HepG2 (cell line): ENCODE data around the gene BLID. TPM values are rescaled to one million over a fixed set of nuclear protein-coding genes. Genes with fewer than 3 reads are reported as not detected.

Experiments
- ATAC-seq: fragments of 200-7000 bp; cut with Tn5 transposase; 3 replicates; pipeline ENCODE4 v1.9.1; 2020; ENCODE audit warnings: mild to moderate bottlenecking, moderate library complexity
- BruUV-seq: library from RNA; stranded (reverse); fragments of 400-500 nt; replicated peaks from 2 replicates; lab custom pipeline; 2021; lab: Mats Ljungman, UMichigan
- CTCF ChIA-PET: fragments of 300-600 bp; formaldehyde crosslinking; extraction: SDS; loops from one replicate; lab custom pipeline; 2021; ENCODE audit warnings: low total read pairs, inconsistent platforms, low intra/inter-chr PET ratio; lab: Yijun Ruan, JAX
- POLR2A ChIA-PET: fragments of 350-600 bp; sonication (Branson Sonifier 250); formaldehyde crosslinking; loops from one replicate; lab custom pipeline; 2020; ENCODE audit warnings: antibody characterized with exemption, inconsistent platforms; lab: Yijun Ruan, JAX
- DNase-seq: peaks from one replicate; pipeline ENCODE4 v3.0.0-alpha.2; 2015; ENCODE audit warnings: low spot score
- FAIRE-seq: peaks from 3 replicates; lab custom pipeline; 2011; peaks lifted over from hg19 to GRCh38; lab: Jason Lieb, UNC
- H2AFZ ChIP-seq: one replicate; pipeline ENCODE4 v1.6.1; 2011; ENCODE audit warnings: low read length, inconsistent platforms
- H3K27ac ChIP-seq: fragments of 300-600 bp; 3 replicates; pipeline ENCODE4 v1.8.0; 2011; ENCODE audit warnings: mixed run types, mild to moderate bottlenecking, mixed read lengths, low read length, inconsistent platforms; ENCODE audit not compliant: insufficient read depth; ENCODE audit errors: extremely low read length
- H3K27me3 ChIP-seq, 2 experiments: fragments of 200-600 bp in 1 of 2; 2 replicates in 1 of 2; 3 replicates in 1 of 2; pipeline versions ENCODE4 v1.6.0 to v1.8.0; 2011; ENCODE audit warnings: low read length in 2 of 2, mild to moderate bottlenecking in 2 of 2, moderate library complexity in 2 of 2, inconsistent platforms in 1 of 2; ENCODE audit not compliant: insufficient read depth in 2 of 2, control insufficient read depth in 1 of 2
- H3K36me3 ChIP-seq, 2 experiments: fragments of 200-600 bp in 1 of 2; replicated peaks in 1 of 2; 2 replicates in 1 of 2; 3 replicates in 1 of 2; pipeline versions ENCODE4 v1.5.1 to v1.8.0; 2011; ENCODE audit warnings: low read length in 2 of 2, inconsistent platforms in 1 of 2; ENCODE audit not compliant: insufficient read depth in 2 of 2, control insufficient read depth in 1 of 2
- H3K4me1 ChIP-seq: 2 replicates; pipeline ENCODE4 v1.5.1; 2012; ENCODE audit warnings: low read length, inconsistent platforms; ENCODE audit not compliant: insufficient read depth
- H3K4me2 ChIP-seq: 2 replicates; pipeline ENCODE4 v1.6.0; 2011; ENCODE audit warnings: low read depth, low read length, inconsistent platforms
- H3K4me3 ChIP-seq, 3 experiments: fragments of 200-600 bp in 1 of 3; sonication (generic), shearing (Covaris generic) in 1 of 3; replicated peaks in 1 of 3; 2 replicates each; pipeline ENCODE4 v1.5.1; 2011 to 2016; ENCODE audit warnings: low read length in 3 of 3, inconsistent platforms in 2 of 3, low read depth in 2 of 3, mild to moderate bottlenecking in 2 of 3, control low read depth in 1 of 3, mixed read lengths in 1 of 3; ENCODE audit not compliant: insufficient read depth in 1 of 3
- H3K79me2 ChIP-seq: one replicate; pipeline ENCODE4 v1.6.1; 2011; ENCODE audit warnings: low read length, inconsistent platforms; ENCODE audit not compliant: insufficient read depth
- H3K9ac ChIP-seq: 2 replicates; pipeline ENCODE4 v1.6.0; 2011; ENCODE audit warnings: mild to moderate bottlenecking, low read depth, low read length, inconsistent platforms; ENCODE audit not compliant: insufficient read depth
- H3K9me3 ChIP-seq: 2 replicates; pipeline ENCODE4 v1.5.1; 2012; ENCODE audit warnings: mild to moderate bottlenecking, low read length
- H4K20me1 ChIP-seq: 2 replicates; pipeline ENCODE4 v1.6.0; 2011; ENCODE audit warnings: inconsistent platforms, mild to moderate bottlenecking, low read length, moderate library complexity; ENCODE audit not compliant: insufficient read depth
- ASH2L ChIP-seq: fragments of 300-600, 200-600 bp; sonication (generic); IDR thresholded peaks from 2 replicates; pipeline ENCODE4 v1.7.0; 2017; ENCODE audit warnings: low read depth, mild to moderate bottlenecking, moderate library complexity, mixed read lengths, low read length; ENCODE audit not compliant: insufficient read length
- DMAP1 ChIP-seq: IDR thresholded peaks from 2 replicates; pipeline ENCODE4 v1.6.1; 2016
- DRAP1 ChIP-seq: IDR thresholded peaks from 2 replicates; pipeline ENCODE4 v1.6.1; 2016; ENCODE audit warnings: missing genetic modification reagents, missing compliant biosample characterization
- HHEX ChIP-seq: IDR thresholded peaks from 2 replicates; pipeline ENCODE4 v1.6.1; 2016; ENCODE audit warnings: control low read depth
- JARID2 ChIP-seq: sonication (generic); formaldehyde crosslinking; IDR thresholded peaks from 2 replicates; pipeline ENCODE4 v1.8.1; 2023; ENCODE audit warnings: missing genetic modification reagents, inconsistent platforms; ENCODE audit not compliant: insufficient replicate concordance
- JUN ChIP-seq: sonication (generic); formaldehyde crosslinking; IDR thresholded peaks from 2 replicates; pipeline ENCODE4 v1.4.0; 2020; ENCODE audit warnings: mild to moderate bottlenecking, missing genetic modification reagents
- KDM1A ChIP-seq: IDR thresholded peaks from 2 replicates; pipeline ENCODE4 v1.6.1; 2016; ENCODE audit warnings: missing compliant biosample characterization
- PAWR ChIP-seq: sonication (generic); formaldehyde crosslinking; IDR thresholded peaks from 2 replicates; pipeline ENCODE4 v1.4.0; 2020; ENCODE audit warnings: missing genetic modification reagents, mild to moderate bottlenecking, borderline replicate concordance
- PCBP1 ChIP-seq: fragments of 200-400 bp; formaldehyde crosslinking; IDR thresholded peaks from 2 replicates; pipeline ENCODE4 v1.6.1; 2017; ENCODE audit warnings: mild to moderate bottlenecking, low read depth, low read length, borderline replicate concordance
- TARDBP ChIP-seq: sonication (generic); formaldehyde crosslinking; IDR thresholded peaks from 2 replicates; pipeline ENCODE4 v1.8.0; 2022; ENCODE audit warnings: mild to moderate bottlenecking, missing genetic modification reagents
- TCF7L2 ChIP-seq: IDR thresholded peaks from 2 replicates; pipeline ENCODE4 v1.6.1; 2011; ENCODE audit warnings: mild to moderate bottlenecking, low read depth, low read length, moderate library complexity
- TP53 ChIP-seq: sonication (generic); formaldehyde crosslinking; conservative IDR thresholded peaks from 2 replicates; pipeline ENCODE4 v1.4.0; 2020; ENCODE audit warnings: missing genetic modification reagents
- ZNF138 ChIP-seq: sonication (generic); formaldehyde crosslinking; IDR thresholded peaks from 2 replicates; pipeline ENCODE4 v1.5.0; 2020; ENCODE audit warnings: mild to moderate bottlenecking, low read depth, missing genetic modification reagents
- ZNF30 ChIP-seq: sonication (generic); formaldehyde crosslinking; IDR thresholded peaks from 2 replicates; pipeline ENCODE4 v1.5.0; 2020; ENCODE audit warnings: mild to moderate bottlenecking, missing genetic modification reagents
- ZNF362 ChIP-seq: sonication (generic); formaldehyde crosslinking; IDR thresholded peaks from 2 replicates; pipeline ENCODE4 v1.4.0; 2020; ENCODE audit warnings: missing genetic modification reagents, mild to moderate bottlenecking, borderline replicate concordance
- WGBS: methylation state at CpG from one replicate; pipeline ENCODE4 v1.1.6; 2017; ENCODE audit warnings: low lambda C conversion rate; 5-methylcytosine and 5-hydroxymethylcytosine counted together
- in situ Hi-C: cut with HindIII; loops from 2 replicates; pipeline ENCODE4 v1.10.0; 2017; ENCODE audit warnings: low pct_unique_long_range_greater_than_20kb; ENCODE audit not compliant: extremely low pct_ligation_motif_present
- intact Hi-C: fragments of 100-400 bp; cut with micrococcal nuclease; formaldehyde crosslinking; loops from one replicate; pipeline ENCODE4 v1.10.0; 2022; ENCODE audit not compliant: unreplicated experiment
- polyA plus RNA-seq, 8 experiments: library from polyadenylated mRNA; depleted of rRNA in 3 of 8; stranded (reverse) in 7 of 8; unstranded in 1 of 8; fragments of >200 nt; fragmentation: Illumina TruSeq in 4 of 8; extraction: Trizol in 4 of 8; gene quantifications; 2 replicates each; pipeline versions ENCODE4 v1.2.1 to v1.2.3, GENCODE V29; 2011 to 2016; ENCODE audit warnings: low read depth in 4 of 8, missing spikeins in 1 of 8, mixed read lengths in 1 of 8; ENCODE audit not compliant: insufficient read depth in 1 of 8
- total RNA-seq, 5 experiments: library from RNA; depleted of rRNA; stranded (reverse); fragments of >200 nt; fragmentation: Illumina TruSeq; extraction: Trizol; gene quantifications; 2 replicates each; pipeline ENCODE4 v1.2.3, GENCODE V29; 2016; ENCODE audit warnings: low read depth in 1 of 5
- TF ChIP-seq, protein P1 (sequence below): IDR thresholded peaks from 2 replicates; pipeline ENCODE4 v1.6.1; 2018; ENCODE audit warnings: missing genetic modification reagents, mild to moderate bottlenecking, missing compliant biosample characterization

The BLID gene
- total and polyA plus RNA-seq, 2 of the 13 experiments (the other 11 are each of a cell fraction or from before 2014, with no cell fraction given) = not detected

DNA sequence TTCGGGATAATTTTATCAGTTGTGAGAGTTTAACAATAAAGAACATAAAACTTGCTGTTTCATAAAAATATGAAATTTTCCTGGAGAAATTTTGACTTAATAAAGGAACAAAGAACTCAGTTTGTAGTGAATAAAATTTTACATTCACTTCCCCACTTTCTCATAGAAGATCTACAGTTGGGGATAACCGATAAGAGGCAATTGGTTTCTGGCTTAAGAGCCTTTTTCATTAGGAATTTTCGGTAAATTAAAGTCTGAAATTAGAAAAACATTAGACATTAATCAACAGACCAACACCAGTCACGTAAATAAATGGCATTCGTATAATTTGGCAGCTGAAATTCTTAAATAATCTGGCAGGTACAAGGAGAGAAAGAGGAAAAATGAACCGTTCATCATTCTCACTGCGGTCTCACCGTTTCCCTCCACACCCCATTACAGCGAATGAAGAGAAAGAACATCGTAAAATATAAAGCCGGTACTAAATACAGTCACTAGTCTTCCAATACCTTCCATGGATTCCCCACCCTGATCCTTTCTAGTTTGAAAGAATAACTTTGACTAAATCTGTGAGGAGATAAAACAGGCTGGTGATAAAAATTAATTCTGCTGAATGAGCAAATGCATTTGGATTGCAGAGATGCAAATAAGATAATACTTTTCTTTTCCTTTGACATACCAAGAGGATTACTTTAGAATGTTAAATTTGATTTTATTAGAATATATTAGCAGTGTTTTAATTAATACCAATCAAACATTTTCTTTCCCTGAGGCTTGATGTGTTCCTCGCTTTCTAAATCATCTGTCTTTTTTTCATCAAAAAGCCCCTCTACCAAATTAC lies 19.5 kb downstream of the BLID start:
- intact Hi-C loops (no loop called here), in situ Hi-C loops (no loop called here)
- ATAC-seq = no peak
- ChIA-PET POLR2A (no interaction called here), CTCF (no interaction called here)
- Histone ChIP-seq H3K4me1 (no peaks in the 10 kb centered on the region), H4K20me1 (no peaks in the 10 kb centered on the region), H3K9ac (no peak overlapping the region), H3K79me2 (no peaks in the 10 kb centered on the region), H2AFZ (no peak overlapping the region), H3K36me3 (no peaks in the 10 kb centered on the region), H3K9me3 (no peaks in the 10 kb centered on the region), H3K27me3 (no peaks in the 10 kb centered on the region; a peak in 1 of 5 replicates), H3K27ac (no peak overlapping the region), H3K4me3 (no peak overlapping the region), H3K4me2 (no peak overlapping the region)
- TF ChIP-seq TCF7L2 (no peak), ZNF30 (CRISPR knock-in tag) (no peak), TP53 (no peak), DMAP1 (CRISPR knock-in tag) (no peak), ZNF362 (CRISPR knock-in tag) (no peak), DRAP1 (CRISPR knock-in tag) (no peak), ASH2L (no peak), PCBP1 (no peak), PAWR (CRISPR knock-in tag) (no peak), HHEX (CRISPR knock-in tag) (no peak), TARDBP (CRISPR knock-in tag) (no peak), KDM1A (CRISPR knock-in tag) (no peak), ZNF138 (CRISPR knock-in tag) (no peak), JUN (CRISPR knock-in tag) (no peak), JARID2 (CRISPR knock-in tag) (no peak)
- TF ChIP-seq, protein P1, sequence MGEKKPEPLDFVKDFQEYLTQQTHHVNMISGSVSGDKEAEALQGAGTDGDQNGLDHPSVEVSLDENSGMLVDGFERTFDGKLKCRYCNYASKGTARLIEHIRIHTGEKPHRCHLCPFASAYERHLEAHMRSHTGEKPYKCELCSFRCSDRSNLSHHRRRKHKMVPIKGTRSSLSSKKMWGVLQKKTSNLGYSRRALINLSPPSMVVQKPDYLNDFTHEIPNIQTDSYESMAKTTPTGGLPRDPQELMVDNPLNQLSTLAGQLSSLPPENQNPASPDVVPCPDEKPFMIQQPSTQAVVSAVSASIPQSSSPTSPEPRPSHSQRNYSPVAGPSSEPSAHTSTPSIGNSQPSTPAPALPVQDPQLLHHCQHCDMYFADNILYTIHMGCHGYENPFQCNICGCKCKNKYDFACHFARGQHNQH = no peak
- BruUV-seq = no TSS peak
- no peak for FAIRE-seq
- 58% methylated on average over 12 of the region's 12 CpGs for WGBS
- no peak for DNase-seq
